PC-9 (cell line): ENCODE results near the gene SPDYE2B. TPM values are rescaled to one million over a fixed set of nuclear protein-coding genes. Genes with fewer than 3 reads are reported as not detected.
"Not testable (repeated sequence)": the region's sequence is repeated elsewhere in the genome, so short reads cannot be mapped to it uniquely, and the experiment has no call there.

Experiments
- BruUV-seq: library from RNA; stranded (reverse); fragments of 400-500 nt; replicated peaks from 2 replicates; lab custom pipeline; 2021; lab: Mats Ljungman, UMichigan
- CTCF ChIA-PET: fragments of 300-600 bp; sonication (Branson Sonifier 250); formaldehyde crosslinking; loops from one replicate; lab custom pipeline; 2022; ENCODE audit warnings: antibody characterized with exemption; lab: Charles Lee
- POLR2A ChIA-PET: fragments of 300-600 bp; sonication (Branson Sonifier 250); formaldehyde crosslinking; loops from one replicate; lab custom pipeline; 2022; ENCODE audit warnings: antibody characterized with exemption; ENCODE audit not compliant: unreplicated experiment; lab: Charles Lee
- DNase-seq, 2 experiments: peaks; one replicate each; pipeline versions ENCODE4 v3.0.0 to v3.0.0-alpha.2; 2015 to 2022; ENCODE audit warnings: mixed read lengths in 1 of 2
- H2AFZ ChIP-seq: fragments of 200-600 bp; sonication (generic); 2 replicates; pipeline ENCODE4 v1.8.1; 2017; ENCODE audit warnings: antibody characterized with exemption
- H3F3A ChIP-seq: fragments of 200-600 bp; sonication (generic); 2 replicates; pipeline ENCODE4 v1.8.1; 2017; ENCODE audit warnings: antibody characterized with exemption, mild to moderate bottlenecking, low read depth; ENCODE audit not compliant: insufficient read depth
- H3K27ac ChIP-seq: fragments of 200-600 bp; sonication (generic); 2 replicates; pipeline ENCODE4 v1.6.1; 2016; ENCODE audit warnings: mixed run types
- H3K27me3 ChIP-seq: fragments of 200-600 bp; sonication (generic); 2 replicates; pipeline ENCODE4 v1.6.1; 2016; ENCODE audit warnings: low read depth, mixed run types; ENCODE audit not compliant: insufficient read depth
- H3K36me3 ChIP-seq: fragments of 200-600 bp; sonication (generic); 2 replicates; pipeline ENCODE4 v1.6.1; 2016; ENCODE audit warnings: low read depth, mixed run types
- H3K4me1 ChIP-seq: fragments of 200-600 bp; sonication (generic); replicated peaks from 2 replicates; pipeline ENCODE4 v1.6.1; 2016; ENCODE audit warnings: mixed run types; ENCODE audit not compliant: insufficient read depth
- H3K4me2 ChIP-seq: fragments of 200-600 bp; sonication (generic); 2 replicates; pipeline ENCODE4 v1.6.1; 2017; ENCODE audit warnings: mixed run types
- H3K4me3 ChIP-seq: fragments of 200-600 bp; sonication (generic); 2 replicates; pipeline ENCODE4 v1.6.1; 2016; ENCODE audit warnings: mixed run types
- H3K79me2 ChIP-seq: fragments of 200-600 bp; sonication (generic); 2 replicates; pipeline ENCODE4 v1.6.1; 2017; ENCODE audit warnings: low read depth, mixed run types
- H3K9me2 ChIP-seq: fragments of 200-600 bp; sonication (generic); 2 replicates; pipeline ENCODE4 v1.8.1; 2017; ENCODE audit warnings: mild to moderate bottlenecking; ENCODE audit not compliant: insufficient read depth
- H3K9me3 ChIP-seq: fragments of 200-600 bp; sonication (generic); 2 replicates; pipeline ENCODE4 v1.8.1; 2016; ENCODE audit warnings: low read depth; ENCODE audit not compliant: insufficient read depth
- H4K20me1 ChIP-seq: fragments of 200-600 bp; sonication (generic); 2 replicates; pipeline ENCODE4 v1.8.1; 2017; ENCODE audit not compliant: insufficient read depth
- intact Hi-C: fragments of 100-400 bp; cut with micrococcal nuclease; formaldehyde crosslinking; loops from one replicate; pipeline ENCODE4 v1.10.0; 2022; ENCODE audit not compliant: unreplicated experiment
- total RNA-seq: library from RNA; stranded (reverse); gene quantifications from 2 replicates; pipeline ENCODE4 v1.2.3, GENCODE V29; 2021

SPDYE2B gene
- total RNA-seq, 1 experiment from 2014 or later, result not detected

DNA sequence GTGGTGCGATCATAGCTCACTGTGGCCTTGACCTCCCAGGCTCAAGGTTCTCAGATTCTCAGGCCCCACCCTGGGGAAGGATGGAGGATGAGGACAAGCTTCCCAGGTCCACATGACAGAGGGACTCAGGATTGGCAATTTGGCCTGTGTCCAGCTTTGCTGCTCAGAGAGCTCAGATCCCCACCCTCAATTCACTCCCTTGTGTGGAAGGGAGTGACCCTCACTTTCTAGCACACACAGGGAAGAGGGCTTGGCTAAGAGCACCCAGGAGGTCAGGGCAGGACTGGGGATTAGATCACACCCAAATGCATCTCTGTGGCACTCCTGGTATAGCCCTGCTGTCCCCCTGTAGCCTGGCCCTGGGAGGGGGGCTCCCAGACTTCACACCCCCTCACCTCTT lies 6.7 kb upstream of the SPDYE2B start:
- DNase-seq, H4K20me1 ChIP-seq, H3F3A ChIP-seq, intact Hi-C loops, H3K27me3 ChIP-seq, H3K4me1 ChIP-seq, H2AFZ ChIP-seq, H3K4me2 ChIP-seq, CTCF ChIA-PET, H3K27ac ChIP-seq, H3K9me2 ChIP-seq, H3K9me3 ChIP-seq, H3K79me2 ChIP-seq, BruUV-seq, H3K4me3 ChIP-seq, POLR2A ChIA-PET, H3K36me3 ChIP-seq: not testable (repeated sequence)

DNA sequence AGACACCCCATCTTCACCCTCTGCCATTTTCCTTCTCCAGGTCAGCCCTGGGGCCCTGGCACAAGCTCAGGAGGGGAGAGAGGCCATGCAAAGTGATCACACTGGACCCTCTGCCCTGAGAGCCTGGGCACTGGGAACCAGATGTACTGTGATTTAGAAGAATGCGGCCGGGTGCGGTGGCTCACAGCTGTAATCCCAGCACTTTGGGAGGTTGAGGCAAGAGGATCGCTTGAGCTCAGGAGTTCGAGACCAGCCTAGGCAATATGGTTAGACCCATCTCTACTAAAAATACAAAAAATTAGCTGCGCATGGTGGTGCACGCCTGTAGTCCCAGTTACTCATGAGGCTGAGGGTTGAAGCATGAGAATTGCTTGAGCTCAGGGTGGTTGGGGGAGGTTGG lies 2.3 kb upstream of the SPDYE2B start:
- H3F3A ChIP-seq, H2AFZ ChIP-seq, H3K27me3 ChIP-seq, H4K20me1 ChIP-seq, H3K79me2 ChIP-seq, H3K9me2 ChIP-seq, H3K36me3 ChIP-seq, H3K4me1 ChIP-seq, H3K27ac ChIP-seq, H3K9me3 ChIP-seq, H3K4me2 ChIP-seq, intact Hi-C loops, BruUV-seq, POLR2A ChIA-PET, CTCF ChIA-PET, H3K4me3 ChIP-seq, DNase-seq: not testable (repeated sequence)

- DNase-seq, H3K4me2 ChIP-seq, H4K20me1 ChIP-seq, H2AFZ ChIP-seq, H3K4me1 ChIP-seq, H3K27ac ChIP-seq, H3K36me3 ChIP-seq, H3K4me3 ChIP-seq, H3K27me3 ChIP-seq, H3K9me2 ChIP-seq, H3K79me2 ChIP-seq, H3F3A ChIP-seq, H3K9me3 ChIP-seq, POLR2A ChIA-PET, intact Hi-C loops, BruUV-seq, CTCF ChIA-PET: not testable (repeated sequence)
Measured at GRCh38 chr7:102664765-102665164, 14.6 kb downstream of the SPDYE2B start.

GRCh38 chr7:102666850-102667249 lies 16.7 kb downstream of the SPDYE2B start:
- H3K4me2 ChIP-seq, H3K9me2 ChIP-seq, H3K36me3 ChIP-seq, H3K4me3 ChIP-seq, H4K20me1 ChIP-seq, CTCF ChIA-PET, H3K79me2 ChIP-seq, H3F3A ChIP-seq, H3K27me3 ChIP-seq, H3K4me1 ChIP-seq, H3K27ac ChIP-seq, BruUV-seq, intact Hi-C loops, DNase-seq, H3K9me3 ChIP-seq, POLR2A ChIA-PET, H2AFZ ChIP-seq: not testable (repeated sequence)

GRCh38 chr7:102667523-102667922 lies 17.4 kb downstream of the SPDYE2B start:
- CTCF ChIA-PET, H3K79me2 ChIP-seq, intact Hi-C loops, H4K20me1 ChIP-seq, H3K36me3 ChIP-seq, H3F3A ChIP-seq, DNase-seq, H3K27me3 ChIP-seq, H3K9me3 ChIP-seq, H3K4me1 ChIP-seq, H3K9me2 ChIP-seq, H2AFZ ChIP-seq, H3K27ac ChIP-seq, H3K4me3 ChIP-seq, H3K4me2 ChIP-seq, BruUV-seq, POLR2A ChIA-PET: not testable (repeated sequence)

DNA sequence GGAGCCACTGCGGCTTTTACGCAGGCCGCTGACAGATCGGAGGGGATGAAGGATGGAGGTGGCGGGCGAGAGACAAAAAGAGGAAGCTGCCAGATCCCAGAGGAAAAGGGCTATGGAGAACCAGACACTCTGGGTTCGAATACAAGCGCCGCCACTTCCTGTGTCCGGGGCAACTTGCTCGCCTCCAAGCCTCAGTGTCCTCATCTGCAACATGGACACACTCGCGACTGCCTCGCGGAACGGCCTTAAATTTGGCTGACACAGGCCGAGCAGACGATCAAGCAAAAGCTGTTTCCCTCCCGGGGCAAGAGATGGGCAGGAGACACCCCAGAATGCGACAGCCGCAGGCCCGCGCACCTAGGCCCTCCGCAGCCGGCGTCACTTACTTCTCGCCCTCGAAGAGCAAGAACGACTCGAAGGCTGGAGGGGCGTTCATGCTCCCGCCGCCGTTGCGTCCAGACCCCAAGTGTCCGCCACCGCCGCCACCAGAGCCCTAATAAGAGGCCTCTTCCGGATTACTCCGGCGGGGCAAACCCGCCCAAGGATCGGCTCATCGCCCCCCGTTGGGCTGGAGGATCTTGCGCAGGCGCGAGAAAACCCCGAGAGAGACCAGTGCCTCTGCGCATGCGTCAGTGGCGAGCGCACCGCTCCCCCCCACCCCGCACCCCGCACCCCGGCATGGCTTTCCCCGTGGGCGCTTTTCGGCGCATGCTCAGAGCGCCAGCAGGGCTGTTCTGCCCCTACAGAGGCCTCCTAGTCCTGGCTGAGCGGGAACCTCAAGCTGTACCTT lies 21.2 kb downstream of the SPDYE2B start, which contains the start of gene POLR2J2:
POLR2J2 (minus strand) TSS at position 498 of the 790 bp plus-strand sequence; CDS start at position 436, 62 bp downstream.
- CTCF ChIA-PET, result interaction anchor here (0.5 kb wide), 1 partner anchor 736 kb away, joined by 3 read pairs; no protein-coding TSS in a partner anchor
- H3K9me2 ChIP-seq, intact Hi-C loops, H3K4me1 ChIP-seq, H4K20me1 ChIP-seq, H3K36me3 ChIP-seq, H3K79me2 ChIP-seq, H3K9me3 ChIP-seq, DNase-seq, H3F3A ChIP-seq, H3K27ac ChIP-seq, H3K4me2 ChIP-seq, BruUV-seq, H3K27me3 ChIP-seq, H2AFZ ChIP-seq, H3K4me3 ChIP-seq: not testable (repeated sequence)
- POLR2A ChIA-PET, result interaction anchor here (0.6 kb wide), 1 partner anchor 275 kb away, joined by 3 read pairs; the partner anchor contains the start of gene PRKRIP1

- H3K9me2 ChIP-seq, H3K79me2 ChIP-seq, H3K9me3 ChIP-seq, H3K27me3 ChIP-seq, BruUV-seq, H3K4me2 ChIP-seq, H4K20me1 ChIP-seq, H3F3A ChIP-seq, H3K4me3 ChIP-seq, intact Hi-C loops, H2AFZ ChIP-seq, H3K36me3 ChIP-seq, H3K27ac ChIP-seq, DNase-seq, H3K4me1 ChIP-seq: not testable (repeated sequence)
- POLR2A ChIA-PET, result interaction anchor here (0.6 kb wide), 1 partner anchor 276 kb away, joined by 3 read pairs; the partner anchor contains the start of gene PRKRIP1
- CTCF ChIA-PET, result interaction anchor here (0.5 kb wide), 1 partner anchor 735 kb away, joined by 3 read pairs; no protein-coding TSS in a partner anchor
Measured at GRCh38 chr7:102671956-102672307, 21.8 kb downstream of the SPDYE2B start.
